ENCODE results near the gene OR1F1.

DNA sequence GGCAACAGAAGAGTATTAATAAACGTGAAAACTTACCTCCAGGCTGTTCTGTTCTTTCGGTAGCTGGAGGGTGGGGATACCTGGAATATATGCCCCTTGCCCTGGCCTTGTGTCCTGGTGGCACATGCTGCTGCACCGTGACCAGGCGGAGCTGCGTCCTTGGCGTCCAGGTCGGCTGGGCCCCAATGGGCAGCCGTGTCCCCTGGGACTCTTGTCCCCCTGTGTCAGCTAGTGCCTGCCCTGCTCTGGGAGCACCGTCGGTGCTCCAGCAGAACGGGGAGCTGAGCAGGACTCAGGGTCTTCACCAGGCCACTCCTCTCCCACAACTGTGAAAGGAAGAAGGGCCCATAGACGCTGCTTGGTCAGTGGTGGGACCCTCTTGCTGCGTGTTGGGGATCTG, 45.2 kb upstream of the OR1F1 start:
- TF ChIP-seq CBFB (CRISPR knock-in tag; IDR thresholded peaks at IDR 0.05): no peak
- TF ChIP-seq ZNF217 (CRISPR knock-in tag; IDR thresholded peaks at IDR 0.05): no peak
- TF ChIP-seq, protein P1, sequence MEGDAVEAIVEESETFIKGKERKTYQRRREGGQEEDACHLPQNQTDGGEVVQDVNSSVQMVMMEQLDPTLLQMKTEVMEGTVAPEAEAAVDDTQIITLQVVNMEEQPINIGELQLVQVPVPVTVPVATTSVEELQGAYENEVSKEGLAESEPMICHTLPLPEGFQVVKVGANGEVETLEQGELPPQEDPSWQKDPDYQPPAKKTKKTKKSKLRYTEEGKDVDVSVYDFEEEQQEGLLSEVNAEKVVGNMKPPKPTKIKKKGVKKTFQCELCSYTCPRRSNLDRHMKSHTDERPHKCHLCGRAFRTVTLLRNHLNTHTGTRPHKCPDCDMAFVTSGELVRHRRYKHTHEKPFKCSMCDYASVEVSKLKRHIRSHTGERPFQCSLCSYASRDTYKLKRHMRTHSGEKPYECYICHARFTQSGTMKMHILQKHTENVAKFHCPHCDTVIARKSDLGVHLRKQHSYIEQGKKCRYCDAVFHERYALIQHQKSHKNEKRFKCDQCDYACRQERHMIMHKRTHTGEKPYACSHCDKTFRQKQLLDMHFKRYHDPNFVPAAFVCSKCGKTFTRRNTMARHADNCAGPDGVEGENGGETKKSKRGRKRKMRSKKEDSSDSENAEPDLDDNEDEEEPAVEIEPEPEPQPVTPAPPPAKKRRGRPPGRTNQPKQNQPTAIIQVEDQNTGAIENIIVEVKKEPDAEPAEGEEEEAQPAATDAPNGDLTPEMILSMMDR (IDR thresholded peaks at IDR 0.05 in 2 of 3, conservative IDR thresholded peaks at IDR 0.05 in 1 of 3; ENCODE audit: insufficient read depth in 2 of 3, low read depth in 1 of 3, low read length in 3 of 3): no peak
- TF ChIP-seq POLR2AphosphoS5 (IDR thresholded peaks at IDR 0.05; ENCODE audit: control insufficient read depth, insufficient read depth, low read depth, low read length): no peak
